Measurements from ENCODE around the gene SMCO3. TPM values are rescaled to one million over a fixed set of nuclear protein-coding genes. Genes with fewer than 3 reads are reported as not detected.

The SMCO3 gene
- total and polyA plus RNA-seq, 2 experiments from 2014 or later, result 1.4 to 3.2 TPM

DNA sequence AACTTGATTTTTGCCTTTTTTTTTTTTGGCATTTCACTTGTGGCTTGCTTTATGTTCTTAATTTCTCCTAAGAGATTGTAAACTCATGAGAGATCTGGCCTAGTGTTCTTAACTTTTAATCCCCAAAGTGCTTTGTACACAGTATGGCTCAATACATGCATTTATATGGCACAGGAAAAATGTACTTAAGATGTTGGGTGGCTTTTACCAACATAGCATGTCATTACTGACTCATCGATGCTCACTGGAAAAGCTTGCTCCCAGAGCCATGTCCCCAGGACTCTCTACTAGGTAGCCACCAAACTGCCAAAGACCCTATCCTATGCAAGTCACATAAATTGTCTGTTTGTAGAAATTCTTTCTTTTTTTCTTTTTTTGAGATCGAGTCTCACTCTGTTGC, 13.1 kb upstream of the SMCO3 start:
- Histone ChIP-seq H3K4me1 (ENCODE audit: insufficient read depth) (no peaks in the 10 kb centered on the region), H2AFZ (no peak overlapping the region), H3K4me3 (no peak overlapping the region), H3K27me3 (no peaks in the 10 kb centered on the region), H3K4me2 (no peak overlapping the region), H3K36me3 (replicated peaks; ENCODE audit: insufficient read depth, low read depth) (no peaks in the 10 kb centered on the region), H3K9me3 (ENCODE audit: low read depth) (no peaks in the 10 kb centered on the region), H3K79me2 (no peaks in the 10 kb centered on the region), H4K20me1 (ENCODE audit: insufficient read depth, poor library complexity, severe bottlenecking) (no peaks in the 10 kb centered on the region), H3K9me2 (replicated peaks; ENCODE audit: insufficient read depth) (no peaks in the 10 kb centered on the region), H3K27ac (peak overlapping the region; percentile 49)
- no peak for TF ChIP-seq EZH2phosphoT487 (IDR thresholded peaks at IDR 0.05; ENCODE audit: low read depth, severe bottlenecking, unreplicated experiment)
- TF ChIP-seq, protein P1, sequence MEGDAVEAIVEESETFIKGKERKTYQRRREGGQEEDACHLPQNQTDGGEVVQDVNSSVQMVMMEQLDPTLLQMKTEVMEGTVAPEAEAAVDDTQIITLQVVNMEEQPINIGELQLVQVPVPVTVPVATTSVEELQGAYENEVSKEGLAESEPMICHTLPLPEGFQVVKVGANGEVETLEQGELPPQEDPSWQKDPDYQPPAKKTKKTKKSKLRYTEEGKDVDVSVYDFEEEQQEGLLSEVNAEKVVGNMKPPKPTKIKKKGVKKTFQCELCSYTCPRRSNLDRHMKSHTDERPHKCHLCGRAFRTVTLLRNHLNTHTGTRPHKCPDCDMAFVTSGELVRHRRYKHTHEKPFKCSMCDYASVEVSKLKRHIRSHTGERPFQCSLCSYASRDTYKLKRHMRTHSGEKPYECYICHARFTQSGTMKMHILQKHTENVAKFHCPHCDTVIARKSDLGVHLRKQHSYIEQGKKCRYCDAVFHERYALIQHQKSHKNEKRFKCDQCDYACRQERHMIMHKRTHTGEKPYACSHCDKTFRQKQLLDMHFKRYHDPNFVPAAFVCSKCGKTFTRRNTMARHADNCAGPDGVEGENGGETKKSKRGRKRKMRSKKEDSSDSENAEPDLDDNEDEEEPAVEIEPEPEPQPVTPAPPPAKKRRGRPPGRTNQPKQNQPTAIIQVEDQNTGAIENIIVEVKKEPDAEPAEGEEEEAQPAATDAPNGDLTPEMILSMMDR (IDR thresholded peaks at IDR 0.05; ENCODE audit: poor library complexity), result no peak
- TF ChIP-seq EZH2 (IDR thresholded peaks at IDR 0.05; ENCODE audit: borderline replicate concordance), result no peak
- WGBS (ENCODE audit: low lambda C conversion rate, missing lambda C conversion rate), result 80% methylated on average over 2 of the region's 2 CpGs
- DNase-seq (ENCODE audit: low spot score), result no peak

DNA sequence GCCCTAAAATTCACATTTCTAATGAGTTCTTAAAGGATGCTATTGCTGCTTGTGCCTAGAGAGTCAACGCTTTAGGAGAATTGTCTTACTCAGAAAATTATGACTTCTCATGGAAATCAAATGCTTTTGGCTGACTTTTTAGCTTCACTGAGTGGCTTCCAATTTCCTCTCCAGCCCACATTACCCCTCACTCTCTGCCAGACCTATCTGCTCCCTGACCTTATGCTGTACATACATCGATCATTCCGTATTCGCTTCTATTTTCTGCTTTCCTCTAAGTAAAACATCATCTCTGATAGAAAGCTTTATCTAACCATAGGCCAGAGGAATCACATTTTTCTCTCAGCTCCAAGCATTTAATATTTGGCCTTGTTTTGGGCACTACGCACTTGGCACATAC, 12.5 kb upstream of the SMCO3 start:
- H3K4me3 ChIP-seq, result no peak overlapping the region
- H3K27ac ChIP-seq, result peak overlapping the region; percentile 49
- no peaks in the 10 kb centered on the region for H4K20me1 ChIP-seq (ENCODE audit: insufficient read depth, poor library complexity, severe bottlenecking)
- WGBS (ENCODE audit: low lambda C conversion rate, missing lambda C conversion rate), result 96% methylated on average over 5 of the region's 5 CpGs
- TF ChIP-seq EZH2phosphoT487 (IDR thresholded peaks at IDR 0.05; ENCODE audit: low read depth, severe bottlenecking, unreplicated experiment) (no peak), EZH2 (IDR thresholded peaks at IDR 0.05; ENCODE audit: borderline replicate concordance) (no peak)
- TF ChIP-seq, protein P1 (IDR thresholded peaks at IDR 0.05; ENCODE audit: poor library complexity), result no peak
- H3K79me2 ChIP-seq, result no peaks in the 10 kb centered on the region
- H3K9me2 ChIP-seq (replicated peaks; ENCODE audit: insufficient read depth), result no peaks in the 10 kb centered on the region
- no peak overlapping the region for H2AFZ ChIP-seq
- no peaks in the 10 kb centered on the region for H3K4me1 ChIP-seq (ENCODE audit: insufficient read depth)
- no peaks in the 10 kb centered on the region for H3K27me3 ChIP-seq
- no peaks in the 10 kb centered on the region for H3K36me3 ChIP-seq (replicated peaks; ENCODE audit: insufficient read depth, low read depth)
- H3K4me2 ChIP-seq, result no peak overlapping the region
- no peaks in the 10 kb centered on the region for H3K9me3 ChIP-seq (ENCODE audit: low read depth)
- DNase-seq (ENCODE audit: low spot score), result no peak

DNA sequence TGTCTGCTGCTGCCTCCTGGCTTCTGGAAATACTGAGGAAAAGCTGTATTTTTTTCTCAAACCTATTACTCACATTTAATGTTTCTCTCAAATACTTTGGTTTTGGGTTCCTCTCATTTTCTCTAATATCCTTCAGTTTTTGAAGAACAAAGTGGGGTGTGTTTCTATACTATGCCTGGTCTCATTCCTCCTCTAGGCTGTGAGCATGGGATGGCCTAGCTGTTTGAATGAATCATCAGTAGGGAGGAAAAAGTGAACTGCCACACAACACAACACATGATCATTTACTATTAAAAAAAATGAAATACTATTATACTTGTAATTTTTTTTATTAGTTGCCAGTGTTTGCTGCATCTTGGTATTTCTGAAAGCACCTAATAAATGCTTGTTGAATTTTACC, 11.3 kb upstream of the SMCO3 start:
- Histone ChIP-seq H3K27ac (no peak overlapping the region), H3K79me2 (no peaks in the 10 kb centered on the region), H3K4me3 (no peak overlapping the region), H3K27me3 (no peaks in the 10 kb centered on the region), H4K20me1 (ENCODE audit: insufficient read depth, poor library complexity, severe bottlenecking) (no peaks in the 10 kb centered on the region), H3K4me1 (ENCODE audit: insufficient read depth) (no peaks in the 10 kb centered on the region), H3K36me3 (replicated peaks; ENCODE audit: insufficient read depth, low read depth) (no peaks in the 10 kb centered on the region), H2AFZ (no peak overlapping the region), H3K9me2 (replicated peaks; ENCODE audit: insufficient read depth) (no peaks in the 10 kb centered on the region), H3K9me3 (ENCODE audit: low read depth) (no peaks in the 10 kb centered on the region), H3K4me2 (no peak overlapping the region)
- TF ChIP-seq EZH2phosphoT487 (IDR thresholded peaks at IDR 0.05; ENCODE audit: low read depth, severe bottlenecking, unreplicated experiment) (no peak), EZH2 (IDR thresholded peaks at IDR 0.05; ENCODE audit: borderline replicate concordance) (no peak)
- TF ChIP-seq, protein P1 (IDR thresholded peaks at IDR 0.05; ENCODE audit: poor library complexity), result no peak
- no peak for DNase-seq (ENCODE audit: low spot score)
